OCI-LY3 (cell line): ENCODE results near the gene STYK1.

Experiments
- CTCF ChIP-seq: fragments of 200-600, 300-600 bp; sonication (generic); IDR thresholded peaks from 2 replicates; pipeline ENCODE4 v1.5.1; 2014; ENCODE audit warnings: antibody characterized with exemption, low read length, low read depth
- EZH2phosphoT487 ChIP-seq: fragments of 200-600 bp; shearing (Covaris generic); IDR thresholded peaks from 2 replicates; pipeline ENCODE4 v1.6.1; 2018; ENCODE audit warnings: antibody characterized with exemption, mixed run types, low read depth

- no peak for TF ChIP-seq CTCF
- TF ChIP-seq EZH2phosphoT487: no peak
Measured at GRCh38 chr12:10614056-10614370, 59.8 kb downstream of the STYK1 start.
